Neural cell (in vitro differentiated cells): ENCODE data around the gene LTB4R2.

Experiments used
- EZH2 ChIP-seq: fragments of 200-600, 300-800 bp; shearing (Covaris generic), sonication (generic); IDR thresholded peaks from 2 replicates; pipeline ENCODE4 v1.6.1; 2014; ENCODE audit warnings: antibody characterized with exemption, low read length, borderline replicate concordance, mild to moderate bottlenecking; ENCODE audit not compliant: insufficient read depth, poor library complexity, severe bottlenecking
- MXI1 ChIP-seq: fragments of 450-650 bp; conservative IDR thresholded peaks from 2 replicates; pipeline ENCODE4 v1.6.1; 2014; ENCODE audit warnings: antibody characterized with exemption, mild to moderate bottlenecking; ENCODE audit not compliant: poor library complexity, severe bottlenecking
- RAD21 ChIP-seq: fragments of 450-650 bp; conservative IDR thresholded peaks from 2 replicates; pipeline ENCODE4 v1.6.1; 2014; ENCODE audit warnings: antibody characterized with exemption, mild to moderate bottlenecking, moderate library complexity
- SMC3 ChIP-seq: fragments of 450-650 bp; conservative IDR thresholded peaks from 2 replicates; pipeline ENCODE4 v1.6.1; 2014; ENCODE audit warnings: antibody characterized with exemption, mild to moderate bottlenecking, moderate library complexity; ENCODE audit not compliant: poor library complexity
- TAF1 ChIP-seq: IDR thresholded peaks from 2 replicates; pipeline ENCODE4 v1.6.1; 2012; ENCODE audit warnings: low read depth
- TF ChIP-seq, protein P1 (sequence below): fragments of 450-650 bp; IDR thresholded peaks from 2 replicates; pipeline ENCODE4 v1.5.1; 2014; ENCODE audit warnings: antibody characterized with exemption, mild to moderate bottlenecking, moderate library complexity; ENCODE audit not compliant: poor library complexity, severe bottlenecking

DNA sequence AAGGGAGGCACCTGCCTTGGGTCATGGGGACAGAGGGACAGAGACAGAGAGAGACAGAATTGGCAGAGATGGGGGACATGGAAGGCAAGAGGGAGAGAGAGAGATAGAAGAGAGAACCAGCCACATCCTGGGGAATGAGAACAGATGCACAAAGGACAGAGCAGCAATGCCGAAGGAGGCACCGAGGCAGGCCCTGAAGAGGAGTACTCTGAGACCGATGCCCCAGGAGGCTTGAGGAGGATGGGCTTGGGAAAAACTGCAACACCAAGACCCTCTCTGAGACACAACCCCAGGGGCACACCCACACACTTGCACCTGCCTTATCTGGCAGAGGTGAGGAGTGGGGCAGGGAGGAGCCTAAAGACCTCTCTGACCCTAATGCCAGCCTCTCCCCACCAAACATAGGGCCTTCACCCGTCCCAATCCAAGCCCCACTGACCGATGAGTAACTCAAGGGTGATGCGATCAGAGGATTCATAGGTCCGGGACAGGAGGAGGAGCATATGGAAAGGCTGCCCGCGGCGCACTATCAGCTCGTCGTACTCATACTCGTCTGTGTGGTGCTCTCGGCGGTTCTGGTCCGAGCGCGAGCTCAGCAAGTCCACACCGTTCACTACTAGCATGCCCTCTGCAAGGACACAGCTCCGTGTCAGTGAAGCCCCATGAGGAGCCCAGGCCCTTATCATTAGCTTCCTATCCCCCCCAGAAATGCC is 48.5 kb upstream of the LTB4R2 start:
- TF ChIP-seq, protein P1, sequence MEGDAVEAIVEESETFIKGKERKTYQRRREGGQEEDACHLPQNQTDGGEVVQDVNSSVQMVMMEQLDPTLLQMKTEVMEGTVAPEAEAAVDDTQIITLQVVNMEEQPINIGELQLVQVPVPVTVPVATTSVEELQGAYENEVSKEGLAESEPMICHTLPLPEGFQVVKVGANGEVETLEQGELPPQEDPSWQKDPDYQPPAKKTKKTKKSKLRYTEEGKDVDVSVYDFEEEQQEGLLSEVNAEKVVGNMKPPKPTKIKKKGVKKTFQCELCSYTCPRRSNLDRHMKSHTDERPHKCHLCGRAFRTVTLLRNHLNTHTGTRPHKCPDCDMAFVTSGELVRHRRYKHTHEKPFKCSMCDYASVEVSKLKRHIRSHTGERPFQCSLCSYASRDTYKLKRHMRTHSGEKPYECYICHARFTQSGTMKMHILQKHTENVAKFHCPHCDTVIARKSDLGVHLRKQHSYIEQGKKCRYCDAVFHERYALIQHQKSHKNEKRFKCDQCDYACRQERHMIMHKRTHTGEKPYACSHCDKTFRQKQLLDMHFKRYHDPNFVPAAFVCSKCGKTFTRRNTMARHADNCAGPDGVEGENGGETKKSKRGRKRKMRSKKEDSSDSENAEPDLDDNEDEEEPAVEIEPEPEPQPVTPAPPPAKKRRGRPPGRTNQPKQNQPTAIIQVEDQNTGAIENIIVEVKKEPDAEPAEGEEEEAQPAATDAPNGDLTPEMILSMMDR: no peak
- TF ChIP-seq EZH2 (no peak), TAF1 (no peak), SMC3 (no peak), RAD21 (no peak), MXI1 (no peak)
